ENCODE results near the gene CYFIP1.

The CYFIP1 gene

DNA sequence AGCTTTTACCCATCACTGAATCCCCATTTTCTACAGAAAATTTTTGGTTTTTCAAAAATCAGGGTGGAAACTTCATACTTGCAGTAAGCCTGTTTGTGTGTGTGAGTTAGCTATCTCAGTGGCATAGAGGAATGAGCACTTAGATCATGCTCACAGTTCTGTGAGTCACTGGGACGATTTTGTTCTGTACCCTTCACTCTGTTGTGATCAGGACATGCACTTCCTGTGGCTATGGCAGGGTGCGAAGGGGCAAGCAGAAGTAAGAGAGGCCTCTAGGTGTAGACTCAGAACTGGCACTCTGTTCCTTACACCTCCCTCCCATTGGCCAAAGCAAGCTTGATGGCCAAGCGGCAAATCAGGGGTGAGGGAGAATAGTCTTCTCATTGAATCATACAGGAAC lies 130.1 kb downstream of the CYFIP1 start:
- TF ChIP-seq, protein P1, sequence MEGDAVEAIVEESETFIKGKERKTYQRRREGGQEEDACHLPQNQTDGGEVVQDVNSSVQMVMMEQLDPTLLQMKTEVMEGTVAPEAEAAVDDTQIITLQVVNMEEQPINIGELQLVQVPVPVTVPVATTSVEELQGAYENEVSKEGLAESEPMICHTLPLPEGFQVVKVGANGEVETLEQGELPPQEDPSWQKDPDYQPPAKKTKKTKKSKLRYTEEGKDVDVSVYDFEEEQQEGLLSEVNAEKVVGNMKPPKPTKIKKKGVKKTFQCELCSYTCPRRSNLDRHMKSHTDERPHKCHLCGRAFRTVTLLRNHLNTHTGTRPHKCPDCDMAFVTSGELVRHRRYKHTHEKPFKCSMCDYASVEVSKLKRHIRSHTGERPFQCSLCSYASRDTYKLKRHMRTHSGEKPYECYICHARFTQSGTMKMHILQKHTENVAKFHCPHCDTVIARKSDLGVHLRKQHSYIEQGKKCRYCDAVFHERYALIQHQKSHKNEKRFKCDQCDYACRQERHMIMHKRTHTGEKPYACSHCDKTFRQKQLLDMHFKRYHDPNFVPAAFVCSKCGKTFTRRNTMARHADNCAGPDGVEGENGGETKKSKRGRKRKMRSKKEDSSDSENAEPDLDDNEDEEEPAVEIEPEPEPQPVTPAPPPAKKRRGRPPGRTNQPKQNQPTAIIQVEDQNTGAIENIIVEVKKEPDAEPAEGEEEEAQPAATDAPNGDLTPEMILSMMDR (IDR thresholded peaks at IDR 0.05; ENCODE audit: low read depth, low read length) = no peak
- no peak for DNase-seq (ENCODE audit: extremely low read depth, low read depth)

DNA sequence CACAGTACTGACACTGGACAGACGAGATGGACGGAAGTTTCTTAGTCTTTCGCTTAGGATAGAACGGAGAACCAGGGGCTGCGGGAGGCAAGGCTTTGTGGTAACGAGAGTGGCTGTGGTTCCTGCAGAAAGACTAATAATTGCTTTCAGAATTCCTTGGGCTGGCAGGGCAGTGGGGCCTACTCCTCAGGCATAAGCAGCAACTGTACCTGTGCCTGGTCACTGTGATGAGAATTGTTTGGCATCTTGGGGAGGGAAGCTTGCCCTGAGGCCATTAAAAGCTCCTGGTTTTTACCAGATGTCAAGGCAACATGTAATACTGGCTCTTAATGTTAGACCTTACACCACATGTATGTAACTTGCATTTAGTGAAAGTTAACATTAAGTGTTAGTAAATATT lies 134.1 kb downstream of the CYFIP1 start:
- TF ChIP-seq, protein P1 (IDR thresholded peaks at IDR 0.05; ENCODE audit: low read depth, low read length) = no peak

DNA sequence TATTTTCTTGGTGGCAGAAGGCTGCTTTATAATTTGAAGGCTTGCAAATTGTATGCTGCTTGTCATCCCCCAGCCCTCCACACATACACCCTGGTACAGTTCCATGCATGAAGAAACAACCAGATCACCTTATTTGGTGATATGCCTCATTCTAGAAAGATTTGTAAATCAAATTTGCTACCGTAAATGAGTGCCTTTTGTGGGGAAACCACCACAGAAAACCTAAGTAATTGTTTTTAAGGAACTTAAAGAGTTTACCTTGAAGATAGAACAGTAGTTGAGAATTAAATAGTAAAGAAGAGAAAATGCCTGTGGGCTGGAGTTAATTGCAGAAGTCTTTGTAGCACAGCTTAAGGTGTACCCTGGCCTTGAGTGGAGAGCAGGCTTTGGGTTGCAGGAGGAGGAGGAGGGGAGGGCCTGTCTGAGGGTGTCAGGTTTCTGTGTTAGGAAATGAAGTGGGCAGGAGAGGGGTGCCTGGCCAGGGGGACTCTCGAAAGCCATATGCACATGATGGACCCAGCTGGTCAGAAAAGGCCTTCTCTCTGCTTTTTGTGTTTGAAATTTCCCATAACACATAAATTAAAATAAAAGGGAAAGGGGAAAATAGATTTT lies 134.8 kb downstream of the CYFIP1 start:
- TF ChIP-seq, protein P1 (IDR thresholded peaks at IDR 0.05; ENCODE audit: low read depth, low read length) = no peak
- no peak for DNase-seq (ENCODE audit: extremely low read depth, low read depth)

More for the DNA sequence above, 134.1 kb downstream of the CYFIP1 start:
- DNase-seq (ENCODE audit: extremely low read depth, low read depth) = no peak

DNA sequence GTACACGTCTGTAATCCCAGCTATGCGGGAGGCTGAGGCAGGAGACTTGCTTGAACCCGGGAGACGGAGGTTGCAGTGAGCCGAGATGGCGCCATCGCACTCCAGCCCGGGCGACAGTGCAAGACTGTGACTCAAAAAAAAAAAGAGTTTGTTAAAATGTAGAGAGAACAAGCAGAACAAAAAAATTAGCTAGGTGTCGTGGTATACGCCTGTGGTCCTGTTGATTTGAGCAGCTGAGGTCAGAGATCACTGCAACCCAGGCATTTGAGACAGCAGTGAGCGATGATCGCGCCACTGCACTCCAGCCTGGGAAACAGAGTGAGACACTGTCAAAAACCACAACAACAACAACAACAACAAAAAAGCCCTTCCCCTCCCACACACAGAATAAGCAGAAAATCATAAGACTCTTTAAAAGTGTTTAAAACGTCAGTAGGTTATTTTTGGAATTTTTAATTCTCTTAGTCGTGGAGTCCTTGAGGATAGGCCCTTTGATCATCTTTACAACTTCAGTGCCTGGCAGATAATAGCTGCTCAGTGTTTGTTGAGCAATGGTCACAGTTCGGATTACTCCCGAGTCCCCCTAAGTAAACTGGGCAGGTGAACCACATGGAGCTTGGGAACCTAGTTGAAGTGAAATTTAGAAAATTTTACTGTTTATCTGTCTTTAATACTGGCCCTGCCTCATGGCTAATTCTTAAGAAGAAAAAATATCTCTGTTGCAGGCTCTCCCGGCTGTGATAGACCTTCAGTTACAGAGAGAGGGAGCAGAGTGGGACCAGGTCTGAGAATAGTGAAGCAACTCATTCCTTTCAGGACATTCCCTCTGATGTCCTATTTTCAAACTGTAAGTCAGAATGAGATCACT lies 135.5 kb downstream of the CYFIP1 start:
- DNase-seq (ENCODE audit: extremely low read depth, low read depth) = no peak
- TF ChIP-seq, protein P1 (IDR thresholded peaks at IDR 0.05; ENCODE audit: low read depth, low read length) = no peak

DNA sequence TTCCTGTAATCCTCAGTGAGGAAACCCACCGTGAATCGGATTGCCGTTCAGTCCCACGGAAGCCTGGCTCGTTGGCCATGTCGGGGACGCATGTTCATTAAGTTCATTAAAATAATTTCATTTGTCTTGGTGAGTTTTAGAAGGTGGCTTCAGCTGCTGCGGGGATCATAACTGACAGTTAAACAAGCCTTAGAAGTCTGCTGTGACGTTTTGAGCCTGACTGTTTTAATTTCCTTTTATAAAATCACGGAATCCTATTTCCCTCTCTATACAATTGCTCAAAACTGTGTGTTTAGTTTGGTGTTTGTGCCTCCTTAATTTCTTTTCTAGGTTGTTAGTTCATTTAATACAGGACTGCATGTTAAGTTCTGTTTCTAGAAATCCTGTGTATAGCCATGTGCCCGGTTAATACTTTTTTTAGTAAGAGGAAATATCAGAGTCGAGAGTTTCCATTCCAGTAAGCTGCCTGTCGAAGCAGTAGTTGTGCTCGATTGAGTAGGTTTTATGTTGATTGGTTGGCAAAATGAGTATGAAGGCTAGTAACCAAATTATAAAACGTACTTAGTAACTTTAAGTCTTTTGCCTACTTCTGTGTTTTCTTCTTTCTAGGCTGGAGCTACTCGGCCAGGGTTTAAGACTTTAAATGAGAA lies 141.0 kb downstream of the CYFIP1 start:
- no peak for DNase-seq (ENCODE audit: extremely low read depth, low read depth)
- TF ChIP-seq, protein P1 (IDR thresholded peaks at IDR 0.05; ENCODE audit: low read depth, low read length) = no peak

GRCh38 chr15:22838292-22839042 lies 141.7 kb downstream of the CYFIP1 start, which contains the start of gene NIPA2:
TSS of gene NIPA2 (plus strand) at chr15:22838666. CDS start at chr15:22851732, 13,066 bp downstream.
- TF ChIP-seq, protein P1 (IDR thresholded peaks at IDR 0.05; ENCODE audit: low read depth, low read length) = no peak; the same call in 1 of the 2 replicates
- DNase-seq (ENCODE audit: extremely low read depth, low read depth) = peak; percentile 96
